Ovary (tissue), 3 donors: ENCODE data around the gene USP6NL.

Source experiments
- EP300 ChIP-seq: sonication (generic); formaldehyde crosslinking; IDR thresholded peaks from one replicate; pipeline ENCODE4 v1.6.1; 2017; ENCODE audit warnings: antibody characterized with exemption
- POLR2A ChIP-seq: fragments of 450-650 bp; IDR thresholded peaks from one replicate; pipeline ENCODE4 v1.6.1; 2017; ENCODE audit warnings: antibody characterized with exemption, mild to moderate bottlenecking, moderate library complexity
- TF ChIP-seq, protein P1 (sequence below), 3 donors: fragments of 450-650 bp in 2 of 3; fragments of 200-600 bp in 1 of 3; IDR thresholded peaks; one replicate each; pipeline versions ENCODE4 v1.5.1 to v1.8.0; 2016 to 2022; ENCODE audit warnings: antibody characterized with exemption in 3 of 3, mild to moderate bottlenecking in 1 of 3
- donor health status: DM: no; HTN: no; CAD: no.

GRCh38 chr10:11504566-11505285 lies 106.7 kb downstream of the USP6NL start:
- TF ChIP-seq, protein P1, sequence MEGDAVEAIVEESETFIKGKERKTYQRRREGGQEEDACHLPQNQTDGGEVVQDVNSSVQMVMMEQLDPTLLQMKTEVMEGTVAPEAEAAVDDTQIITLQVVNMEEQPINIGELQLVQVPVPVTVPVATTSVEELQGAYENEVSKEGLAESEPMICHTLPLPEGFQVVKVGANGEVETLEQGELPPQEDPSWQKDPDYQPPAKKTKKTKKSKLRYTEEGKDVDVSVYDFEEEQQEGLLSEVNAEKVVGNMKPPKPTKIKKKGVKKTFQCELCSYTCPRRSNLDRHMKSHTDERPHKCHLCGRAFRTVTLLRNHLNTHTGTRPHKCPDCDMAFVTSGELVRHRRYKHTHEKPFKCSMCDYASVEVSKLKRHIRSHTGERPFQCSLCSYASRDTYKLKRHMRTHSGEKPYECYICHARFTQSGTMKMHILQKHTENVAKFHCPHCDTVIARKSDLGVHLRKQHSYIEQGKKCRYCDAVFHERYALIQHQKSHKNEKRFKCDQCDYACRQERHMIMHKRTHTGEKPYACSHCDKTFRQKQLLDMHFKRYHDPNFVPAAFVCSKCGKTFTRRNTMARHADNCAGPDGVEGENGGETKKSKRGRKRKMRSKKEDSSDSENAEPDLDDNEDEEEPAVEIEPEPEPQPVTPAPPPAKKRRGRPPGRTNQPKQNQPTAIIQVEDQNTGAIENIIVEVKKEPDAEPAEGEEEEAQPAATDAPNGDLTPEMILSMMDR (IDR thresholded peaks at IDR 0.05): no peak
- no peak for TF ChIP-seq POLR2A
- no peak for TF ChIP-seq EP300
